Osteocyte (in vitro differentiated cells): ENCODE measurements around the gene LBHD1. TPM values are rescaled to one million over a fixed set of nuclear protein-coding genes. Genes with fewer than 3 reads are reported as not detected.

Source experiments
- DNase-seq: peaks from one replicate; pipeline ENCODE4 v3.0.0; 2021; ENCODE audit warnings: mixed read lengths; ENCODE audit not compliant: unreplicated experiment; ENCODE audit errors: extremely low spot score
- H3K27ac Mint-ChIP-seq: one replicate; pipeline ENCODE4 v1.8.0; 2021; ENCODE audit warnings: mild to moderate bottlenecking, mixed read lengths; ENCODE audit not compliant: unreplicated experiment
- H3K27me3 Mint-ChIP-seq: one replicate; pipeline ENCODE4 v1.8.0; 2021; ENCODE audit warnings: mixed read lengths; ENCODE audit not compliant: unreplicated experiment
- H3K36me3 Mint-ChIP-seq: one replicate; pipeline ENCODE4 v1.8.0; 2021; ENCODE audit warnings: mixed read lengths; ENCODE audit not compliant: unreplicated experiment
- H3K4me1 Mint-ChIP-seq: one replicate; pipeline ENCODE4 v1.8.0; 2021; ENCODE audit warnings: mixed read lengths; ENCODE audit not compliant: unreplicated experiment
- H3K4me3 Mint-ChIP-seq: one replicate; pipeline ENCODE4 v1.8.0; 2021; ENCODE audit warnings: mild to moderate bottlenecking, moderate library complexity, mixed read lengths; ENCODE audit not compliant: unreplicated experiment
- H3K9me3 Mint-ChIP-seq: one replicate; pipeline ENCODE4 v1.8.0; 2021; ENCODE audit warnings: mixed read lengths; ENCODE audit not compliant: unreplicated experiment
- total RNA-seq: library from RNA; stranded (reverse); gene quantifications from 2 replicates; pipeline ENCODE4 v1.2.1, GENCODE V29; 2021
- TF ChIP-seq, protein P1 (sequence below): fragments of 200-600 bp; sonication (generic); IDR thresholded peaks from 2 replicates; pipeline ENCODE4 v1.5.0; 2021; ENCODE audit warnings: antibody characterized with exemption, mild to moderate bottlenecking, moderate library complexity

The LBHD1 gene
- total RNA-seq, 1 donor from 2014 or later: 7.3 TPM

DNA sequence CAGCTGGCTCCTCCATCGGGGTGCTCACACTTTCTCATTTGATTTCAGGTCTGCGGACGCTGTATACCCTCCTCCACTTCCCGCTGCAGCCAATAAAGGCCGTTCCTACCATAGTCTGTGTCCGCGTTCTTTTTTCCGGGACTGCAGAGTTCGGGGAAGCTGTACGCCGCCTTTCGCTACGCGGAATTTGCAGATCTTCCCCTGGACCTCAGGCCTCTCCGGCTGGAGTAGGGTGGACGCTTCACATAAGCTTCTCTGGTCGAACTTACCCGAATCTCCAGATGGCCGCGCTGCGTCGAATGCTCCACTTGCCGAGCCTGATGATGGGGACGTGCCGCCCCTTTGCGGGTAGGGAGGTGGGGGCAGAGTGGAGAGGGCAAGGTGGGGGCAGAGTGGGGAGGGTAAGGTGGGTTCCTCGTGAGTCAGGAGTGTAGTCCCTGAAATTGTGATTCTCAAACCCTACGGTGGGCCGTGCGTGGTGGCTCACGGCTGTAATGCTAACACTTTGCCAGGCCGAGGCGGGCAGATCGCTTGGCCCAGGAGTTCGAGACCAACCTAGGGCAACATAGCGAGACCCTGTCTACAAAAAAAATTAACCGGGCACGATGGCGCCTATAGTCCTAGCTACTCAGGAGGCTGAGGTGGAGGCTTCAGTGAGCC, 6.3 kb downstream of the LBHD1 start:
- H3K27ac Mint-ChIP-seq: peak overlapping the region; percentile 96
- DNase-seq: no peak
- no peaks in the 10 kb centered on the region for H3K9me3 Mint-ChIP-seq
- peaks cover 34% of the 10 kb centered on the region for H3K4me1 Mint-ChIP-seq
- H3K27me3 Mint-ChIP-seq: no peaks in the 10 kb centered on the region
- TF ChIP-seq, protein P1, sequence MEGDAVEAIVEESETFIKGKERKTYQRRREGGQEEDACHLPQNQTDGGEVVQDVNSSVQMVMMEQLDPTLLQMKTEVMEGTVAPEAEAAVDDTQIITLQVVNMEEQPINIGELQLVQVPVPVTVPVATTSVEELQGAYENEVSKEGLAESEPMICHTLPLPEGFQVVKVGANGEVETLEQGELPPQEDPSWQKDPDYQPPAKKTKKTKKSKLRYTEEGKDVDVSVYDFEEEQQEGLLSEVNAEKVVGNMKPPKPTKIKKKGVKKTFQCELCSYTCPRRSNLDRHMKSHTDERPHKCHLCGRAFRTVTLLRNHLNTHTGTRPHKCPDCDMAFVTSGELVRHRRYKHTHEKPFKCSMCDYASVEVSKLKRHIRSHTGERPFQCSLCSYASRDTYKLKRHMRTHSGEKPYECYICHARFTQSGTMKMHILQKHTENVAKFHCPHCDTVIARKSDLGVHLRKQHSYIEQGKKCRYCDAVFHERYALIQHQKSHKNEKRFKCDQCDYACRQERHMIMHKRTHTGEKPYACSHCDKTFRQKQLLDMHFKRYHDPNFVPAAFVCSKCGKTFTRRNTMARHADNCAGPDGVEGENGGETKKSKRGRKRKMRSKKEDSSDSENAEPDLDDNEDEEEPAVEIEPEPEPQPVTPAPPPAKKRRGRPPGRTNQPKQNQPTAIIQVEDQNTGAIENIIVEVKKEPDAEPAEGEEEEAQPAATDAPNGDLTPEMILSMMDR: no peak
- peak overlapping the region; percentile 91 for H3K4me3 Mint-ChIP-seq
- H3K36me3 Mint-ChIP-seq: peaks cover 10% of the 10 kb centered on the region

DNA sequence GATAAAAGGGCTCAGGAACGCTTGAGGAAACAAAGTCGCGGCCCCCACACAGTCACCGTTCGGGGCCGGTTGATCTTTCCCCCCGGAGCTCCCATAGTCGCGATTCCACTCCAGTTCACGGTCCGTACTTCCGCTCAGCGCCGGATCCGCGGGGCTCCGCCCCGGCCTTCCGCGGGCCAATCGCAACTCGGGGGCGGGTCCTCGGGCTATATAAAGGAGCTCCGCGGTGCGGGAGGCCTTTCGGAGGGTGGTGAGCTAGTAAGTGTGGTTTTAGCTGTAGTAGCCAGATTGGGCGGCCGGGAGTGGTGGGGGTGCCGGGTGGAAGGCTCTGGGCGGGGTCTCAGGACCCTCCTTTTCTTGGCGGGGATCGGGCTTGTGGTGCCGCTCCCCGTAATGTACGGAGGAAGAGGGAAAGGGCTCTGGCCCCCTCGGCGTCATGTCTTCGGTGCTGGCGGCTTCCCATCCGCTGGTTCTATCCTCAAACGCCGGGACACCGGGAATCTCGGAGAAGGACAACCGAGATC, 6.9 kb downstream of the LBHD1 start, which contains the start of the genes C11orf98 and CSKMT:
TSS of gene C11orf98 (minus strand) at position 136 of the 524 bp plus-strand sequence. CDS start at position 95, 41 bp downstream.
TSS of gene CSKMT (plus strand) at position 238 of the 524 bp plus-strand sequence. CDS start 568 bp downstream, outside the sequence.
- Mint-ChIP-seq H3K4me3 (peak within 1 kb of the TSS; percentile 91), H3K36me3 (peaks cover 10% of the 10 kb centered on the region), H3K27ac (peak within 1 kb of the TSS; percentile 96), H3K27me3 (no peaks in the 10 kb centered on the region), H3K4me1 (peaks cover 29% of the 10 kb centered on the region), H3K9me3 (no peaks in the 10 kb centered on the region)
- TF ChIP-seq, protein P1: no peak
- DNase-seq: peak; percentile 98

DNA sequence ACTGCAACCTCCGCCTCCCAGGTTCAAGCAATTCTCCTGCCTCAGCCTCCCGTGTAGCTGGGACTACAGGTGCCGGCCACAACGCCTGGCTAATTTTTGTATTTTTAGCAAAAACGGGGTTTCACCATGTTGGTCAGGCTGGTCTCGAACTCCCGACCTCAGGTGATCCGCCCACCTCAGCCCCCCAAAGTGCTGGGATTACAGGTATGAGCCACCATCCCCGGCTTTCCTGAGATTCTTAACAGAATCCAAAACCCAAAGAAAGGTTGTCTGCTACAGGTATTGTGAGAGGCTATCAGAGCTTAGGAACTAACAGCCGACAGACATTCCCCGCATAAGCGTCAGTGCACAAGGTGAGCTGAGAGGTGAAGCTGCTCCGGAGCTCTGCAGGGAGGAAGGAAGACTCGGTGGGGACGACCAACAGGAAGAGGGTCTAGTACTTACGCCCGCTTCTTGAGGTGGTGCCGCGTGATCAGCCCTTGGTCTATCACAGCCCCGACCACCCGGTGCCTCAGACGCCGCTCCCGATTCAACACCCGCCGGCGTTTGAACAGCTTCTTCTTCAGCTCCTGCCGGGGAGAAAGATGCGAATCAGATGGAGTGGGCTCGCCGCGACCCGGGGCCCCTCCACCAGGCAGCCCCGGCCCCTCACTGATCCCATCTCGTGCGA, 7.5 kb downstream of the LBHD1 start:
- no peaks in the 10 kb centered on the region for H3K9me3 Mint-ChIP-seq
- H3K4me1 Mint-ChIP-seq: peaks cover 25% of the 10 kb centered on the region
- H3K27me3 Mint-ChIP-seq: no peaks in the 10 kb centered on the region
- DNase-seq: no peak
- peaks cover 10% of the 10 kb centered on the region for H3K36me3 Mint-ChIP-seq
- TF ChIP-seq, protein P1: no peak
- peak overlapping the region; percentile 96 for H3K27ac Mint-ChIP-seq
- H3K4me3 Mint-ChIP-seq: peak overlapping the region; percentile 91

DNA sequence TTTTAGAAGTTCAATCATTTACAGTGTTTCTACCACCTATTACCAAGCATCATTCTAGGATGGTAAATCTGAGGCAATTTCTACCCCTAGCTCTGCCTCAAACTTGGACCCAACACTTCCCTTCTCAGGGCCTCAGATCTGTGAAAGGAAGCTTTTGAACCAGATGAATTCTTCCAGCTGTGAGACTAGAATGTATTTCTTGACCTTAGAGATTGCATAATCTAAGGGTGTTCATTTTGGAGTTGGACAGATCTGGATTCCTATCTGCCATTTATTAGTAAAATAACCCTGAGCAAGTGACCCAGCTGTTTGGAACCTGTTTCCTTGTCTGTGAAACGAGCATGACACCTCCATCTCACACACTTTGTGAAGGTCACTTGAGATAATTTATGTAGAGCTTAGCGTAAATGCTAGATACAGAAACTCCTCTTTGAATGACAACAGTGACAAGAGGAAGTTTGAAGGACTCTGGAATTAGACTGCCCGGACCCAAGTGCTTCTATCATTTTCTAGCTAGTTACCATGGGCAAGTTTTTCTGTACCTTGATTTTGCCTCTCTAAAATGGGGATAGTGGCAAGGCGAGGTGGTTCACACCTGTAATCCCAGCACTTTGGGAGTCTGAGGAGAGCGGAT, 15.2 kb downstream of the LBHD1 start:
- H3K27me3 Mint-ChIP-seq: no peaks in the 10 kb centered on the region
- no peaks in the 10 kb centered on the region for H3K9me3 Mint-ChIP-seq
- no peaks in the 10 kb centered on the region for H3K36me3 Mint-ChIP-seq
- no peak for DNase-seq
- H3K4me3 Mint-ChIP-seq: no peak overlapping the region
- peaks cover 14% of the 10 kb centered on the region for H3K4me1 Mint-ChIP-seq
- TF ChIP-seq, protein P1: no peak
- no peak overlapping the region for H3K27ac Mint-ChIP-seq
